IMR-90 (cell line): ENCODE measurements around the gene IL4R. TPM values are rescaled to one million over a fixed set of nuclear protein-coding genes. Genes with fewer than 3 reads are reported as not detected.

ENCODE experiments used
- ATAC-seq: fragments of 200-7000 bp; cut with Tn5 transposase; 2 replicates; pipeline ENCODE4 v1.9.1; 2020; ENCODE audit warnings: low read depth, mild to moderate bottlenecking, moderate library complexity
- BruUV-seq: library from RNA; stranded (reverse); fragments of 400-500 nt; replicated peaks from 2 replicates; lab custom pipeline; 2021; lab: Mats Ljungman, UMichigan
- CTCF ChIA-PET: fragments of 300-600 bp; formaldehyde crosslinking; extraction: SDS; loops from one replicate; lab custom pipeline; 2021; ENCODE audit warnings: antibody characterized with exemption; lab: Yijun Ruan, JAX
- POLR2A ChIA-PET: fragments of 300-600 bp; sonication (Branson Sonifier 250); formaldehyde crosslinking; loops from one replicate; lab custom pipeline; 2022; ENCODE audit warnings: antibody characterized with exemption; ENCODE audit not compliant: unreplicated experiment; lab: Charles Lee
- DNase-seq: peaks from one replicate; pipeline ENCODE4 v3.0.0; 2013
- H2AFZ ChIP-seq: replicated peaks from 2 replicates; pipeline ENCODE3; 2013; ENCODE audit warnings: low read length, mild to moderate bottlenecking; ENCODE audit not compliant: poor library complexity
- H2AK5ac ChIP-seq: 2 replicates; pipeline ENCODE4 v1.6.1; 2013; ENCODE audit warnings: low read depth, low read length, inconsistent platforms
- H2AK9ac ChIP-seq: replicated peaks from 2 replicates; pipeline ENCODE3; 2013; ENCODE audit warnings: mild to moderate bottlenecking, low read depth, low read length, moderate library complexity; ENCODE audit not compliant: poor library complexity
- H2BK120ac ChIP-seq: 2 replicates; pipeline ENCODE4 v1.6.1; 2013; ENCODE audit warnings: low read depth, low read length, inconsistent platforms
- H2BK15ac ChIP-seq: 3 replicates; pipeline ENCODE4 v1.6.1; 2013; ENCODE audit warnings: low read depth, low read length, inconsistent platforms
- H2BK20ac ChIP-seq: 2 replicates; pipeline ENCODE4 v1.6.1; 2013; ENCODE audit warnings: low read depth, mild to moderate bottlenecking, inconsistent platforms, low read length, moderate library complexity
- H2BK5ac ChIP-seq: 2 replicates; pipeline ENCODE4 v1.6.1; 2013; ENCODE audit warnings: mild to moderate bottlenecking, low read depth, low read length, inconsistent platforms; ENCODE audit not compliant: poor library complexity, severe bottlenecking
- H3K14ac ChIP-seq: replicated peaks from 2 replicates; pipeline ENCODE4 v1.6.1; 2013; ENCODE audit warnings: low read depth, low read length, inconsistent platforms
- H3K18ac ChIP-seq: 2 replicates; pipeline ENCODE4 v1.6.1; 2013; ENCODE audit warnings: low read depth, low read length, control low read depth
- H3K23ac ChIP-seq: 2 replicates; pipeline ENCODE4 v1.6.1; 2013; ENCODE audit warnings: low read depth, low read length, inconsistent platforms
- H3K27ac ChIP-seq: 2 replicates; pipeline ENCODE4 v1.5.1; 2013; ENCODE audit warnings: mild to moderate bottlenecking, control low read depth, low read length; ENCODE audit not compliant: insufficient read depth
- H3K27me3 ChIP-seq: 2 replicates; pipeline ENCODE4 v1.6.1; 2013; ENCODE audit warnings: low read length; ENCODE audit not compliant: control insufficient read depth, insufficient read depth
- H3K36me3 ChIP-seq: 2 replicates; pipeline ENCODE4 v1.6.1; 2013; ENCODE audit warnings: low read length, mixed read lengths; ENCODE audit not compliant: control insufficient read depth, insufficient read depth
- H3K4ac ChIP-seq: 2 replicates; pipeline ENCODE4 v1.6.1; 2013; ENCODE audit warnings: low read depth, low read length, inconsistent platforms
- H3K4me1 ChIP-seq: 2 replicates; pipeline ENCODE4 v1.6.1; 2013; ENCODE audit warnings: low read length, mixed read lengths; ENCODE audit not compliant: control insufficient read depth, insufficient read depth
- H3K4me2 ChIP-seq: 2 replicates; pipeline ENCODE4 v1.6.1; 2013; ENCODE audit warnings: low read depth, mild to moderate bottlenecking, control low read depth, low read length, moderate library complexity
- H3K4me3 ChIP-seq: 2 replicates; pipeline ENCODE4 v1.5.1; 2013; ENCODE audit warnings: low read depth, mild to moderate bottlenecking, control low read depth, low read length, moderate library complexity; ENCODE audit not compliant: insufficient read depth
- H3K56ac ChIP-seq: 2 replicates; pipeline ENCODE4 v1.6.1; 2013; ENCODE audit warnings: low read length, inconsistent platforms; ENCODE audit not compliant: insufficient read depth; ENCODE audit errors: extremely low read depth
- H3K79me1 ChIP-seq, 2 experiments: 2 replicates each; pipeline ENCODE4 v1.6.1; 2013; ENCODE audit warnings: low read length in 2 of 2, inconsistent platforms in 1 of 2, low read depth in 1 of 2
- H3K9ac ChIP-seq: 2 replicates; pipeline ENCODE4 v1.6.1; 2013; ENCODE audit warnings: low read depth, low read length, control low read depth
- H3K9me1 ChIP-seq: 2 replicates; pipeline ENCODE4 v1.6.1; 2013; ENCODE audit warnings: low read length, inconsistent platforms; ENCODE audit not compliant: insufficient read depth
- H3K9me3 ChIP-seq: 2 replicates; pipeline ENCODE4 v1.6.1; 2013; ENCODE audit warnings: low read length; ENCODE audit not compliant: control insufficient read depth, insufficient read depth
- H4K20me1 ChIP-seq: 2 replicates; pipeline ENCODE4 v1.6.1; 2013; ENCODE audit warnings: low read length, inconsistent platforms; ENCODE audit not compliant: insufficient read depth
- H4K5ac ChIP-seq: 2 replicates; pipeline ENCODE4 v1.6.1; 2013; ENCODE audit warnings: mild to moderate bottlenecking, low read depth, low read length, control low read depth
- H4K8ac ChIP-seq, 2 experiments: 2 replicates each; pipeline ENCODE4 v1.6.1; 2013; ENCODE audit warnings: low read depth in 2 of 2, low read length in 2 of 2, control low read depth in 1 of 2, inconsistent platforms in 1 of 2
- H4K91ac ChIP-seq: 2 replicates; pipeline ENCODE4 v1.6.1; 2013; ENCODE audit warnings: low read depth, low read length, inconsistent platforms; ENCODE audit not compliant: insufficient read depth
- CHD1 ChIP-seq: IDR thresholded peaks from 2 replicates; pipeline ENCODE4 v1.6.1; 2012; ENCODE audit warnings: low read depth, low read length, improper control_type of control experiment
- CTCF ChIP-seq: conservative IDR thresholded peaks from 2 replicates; pipeline ENCODE4 v1.5.1; 2012; ENCODE audit warnings: mild to moderate bottlenecking, low read depth, low read length, improper control_type of control experiment
- FOS ChIP-seq: fragments of 150-350 bp; IDR thresholded peaks from 2 replicates; pipeline ENCODE4 v1.6.1; 2016; ENCODE audit warnings: low read depth, low read length
- MAZ ChIP-seq: IDR thresholded peaks from 2 replicates; pipeline ENCODE4 v1.6.1; 2012; ENCODE audit warnings: low read depth, mild to moderate bottlenecking, low read length, improper control_type of control experiment, moderate library complexity, borderline replicate concordance
- POLR2A ChIP-seq: IDR thresholded peaks from 2 replicates; pipeline ENCODE4 v1.6.1; 2012; ENCODE audit warnings: mild to moderate bottlenecking, low read depth, low read length
- RAD21 ChIP-seq: IDR thresholded peaks from 2 replicates; pipeline ENCODE4 v1.6.1; 2012; ENCODE audit warnings: low read length, improper control_type of control experiment
- RCOR1 ChIP-seq: IDR thresholded peaks from 2 replicates; pipeline ENCODE4 v1.6.1; 2012; ENCODE audit warnings: mild to moderate bottlenecking, low read length, improper control_type of control experiment; ENCODE audit not compliant: insufficient replicate concordance
- RFX5 ChIP-seq: IDR thresholded peaks from 2 replicates; pipeline ENCODE4 v1.8.0; 2012; ENCODE audit warnings: low read depth, mild to moderate bottlenecking, low read length, moderate library complexity
- SMC3 ChIP-seq: fragments of 150-350 bp; IDR thresholded peaks from 2 replicates; pipeline ENCODE4 v1.6.1; 2016; ENCODE audit warnings: low read depth, mild to moderate bottlenecking, antibody characterized with exemption, low read length, moderate library complexity
- USF2 ChIP-seq: fragments of 150-350 bp; IDR thresholded peaks from 2 replicates; pipeline ENCODE4 v1.6.1; 2017; ENCODE audit warnings: mild to moderate bottlenecking, antibody characterized with exemption, low read length, low read depth
- WGBS, 2 experiments: methylation state at CpG; one replicate each; pipeline versions ENCODE4 v1.1.5 to v1.1.7; 2013; ENCODE audit warnings: missing lambda C conversion rate in 2 of 2; ENCODE audit not compliant: insufficient read length in 1 of 2; ENCODE audit errors: extremely low coverage in 2 of 2; 5-methylcytosine and 5-hydroxymethylcytosine counted together
- dilution Hi-C: fragments of 300-500 bp; cut with HindIII; formaldehyde crosslinking; loops from one replicate; pipeline ENCODE4 v1.14.3; 2018; ENCODE audit warnings: low sequenced_read_pairs; ENCODE audit not compliant: unreplicated experiment
- in situ Hi-C: fragments of 300-500 bp; cut with MboI; formaldehyde crosslinking; loops from 3 replicates; pipeline ENCODE4 v1.14.3; 2019; ENCODE audit warnings: low sequenced_read_pairs, inconsistent platforms, mixed read lengths
- intact Hi-C: fragments of 100-400 bp; cut with micrococcal nuclease; formaldehyde crosslinking; loops from 2 replicates; pipeline ENCODE4 v1.10.0; 2022
- polyA plus RNA-seq, 3 experiments: library from polyadenylated mRNA; depleted of rRNA; stranded (reverse); fragments of >200 nt; gene quantifications; 2 replicates each; pipeline ENCODE4 v1.2.3, GENCODE V29; 2012; ENCODE audit warnings: low replicate concordance in 1 of 3
- total RNA-seq: library from RNA; depleted of rRNA; stranded (reverse); fragments of >200 nt; gene quantifications from 2 replicates; pipeline ENCODE4 v1.2.3, GENCODE V29; 2012
- TF ChIP-seq, protein P1 (sequence below): fragments of 150-350 bp; IDR thresholded peaks from 2 replicates; pipeline ENCODE4 v1.6.1; 2016; ENCODE audit warnings: low read depth, mild to moderate bottlenecking, low read length, moderate library complexity, borderline replicate concordance

Gene IL4R
- total and polyA plus RNA-seq, 2 of the 4 experiments (the other 2 are of a cell fraction) = 6.3 to 18.7 TPM

GRCh38 chr16:27389272-27389961, 75.6 kb downstream of the IL4R start:
- Histone ChIP-seq H3K9me1 (no peaks in the 10 kb centered on the region), H2AK5ac (no peak overlapping the region), H3K56ac (no peak overlapping the region), H2BK15ac (no peak overlapping the region), H4K20me1 (no peaks in the 10 kb centered on the region), H2BK5ac (no peak overlapping the region), H3K23ac (no peak overlapping the region), H2BK20ac (no peak overlapping the region), H4K8ac (no peak overlapping the region), H2AFZ (no peak overlapping the region), H3K18ac (no peak overlapping the region), H2BK120ac (no peak overlapping the region), H3K4me2 (no peak overlapping the region), H3K27ac (no peak overlapping the region), H3K27me3 (no peaks in the 10 kb centered on the region), H3K79me1 (no peaks in the 10 kb centered on the region), H3K14ac (no peak overlapping the region), H4K91ac (no peak overlapping the region), H2AK9ac (no peak overlapping the region), H3K9me3 (peaks cover 11% of the 10 kb centered on the region), H3K4me1 (no peaks in the 10 kb centered on the region), H3K4me3 (no peak overlapping the region), H3K36me3 (no peaks in the 10 kb centered on the region), H3K9ac (no peak overlapping the region), H3K4ac (no peak overlapping the region), H4K5ac (no peak overlapping the region)
- ChIA-PET CTCF (no interaction called here), POLR2A (no interaction called here)
- DNase-seq = peak; percentile 30
- BruUV-seq = no TSS peak
- dilution Hi-C loops (no loop called here), in situ Hi-C loops (loop anchor here (25.0 kb wide), 1 partner anchor 1552 kb away; no protein-coding TSS in a partner anchor), intact Hi-C loops (no loop called here)
- WGBS, 2 experiments = 30% methylated on average over 2 of the region's 8 CpGs; no CpG with 5 or more reads in 1 of the 2 experiments
- ATAC-seq = peak; percentile 32; the same call in 1 of the 2 replicates
- TF ChIP-seq RCOR1 (no peak), MAZ (no peak), POLR2A (no peak), USF2 (no peak), CHD1 (no peak), CTCF (no peak), RAD21 (no peak), RFX5 (no peak), SMC3 (no peak), FOS (no peak)
- TF ChIP-seq, protein P1, sequence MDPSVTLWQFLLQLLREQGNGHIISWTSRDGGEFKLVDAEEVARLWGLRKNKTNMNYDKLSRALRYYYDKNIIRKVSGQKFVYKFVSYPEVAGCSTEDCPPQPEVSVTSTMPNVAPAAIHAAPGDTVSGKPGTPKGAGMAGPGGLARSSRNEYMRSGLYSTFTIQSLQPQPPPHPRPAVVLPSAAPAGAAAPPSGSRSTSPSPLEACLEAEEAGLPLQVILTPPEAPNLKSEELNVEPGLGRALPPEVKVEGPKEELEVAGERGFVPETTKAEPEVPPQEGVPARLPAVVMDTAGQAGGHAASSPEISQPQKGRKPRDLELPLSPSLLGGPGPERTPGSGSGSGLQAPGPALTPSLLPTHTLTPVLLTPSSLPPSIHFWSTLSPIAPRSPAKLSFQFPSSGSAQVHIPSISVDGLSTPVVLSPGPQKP = no peak
